ENCODE results near the gene MSANTD2. TPM values are rescaled to one million over a fixed set of nuclear protein-coding genes. Genes with fewer than 3 reads are reported as not detected.

MSANTD2 gene
- total RNA-seq, 1 donor from 2014 or later = 9.8 TPM

DNA sequence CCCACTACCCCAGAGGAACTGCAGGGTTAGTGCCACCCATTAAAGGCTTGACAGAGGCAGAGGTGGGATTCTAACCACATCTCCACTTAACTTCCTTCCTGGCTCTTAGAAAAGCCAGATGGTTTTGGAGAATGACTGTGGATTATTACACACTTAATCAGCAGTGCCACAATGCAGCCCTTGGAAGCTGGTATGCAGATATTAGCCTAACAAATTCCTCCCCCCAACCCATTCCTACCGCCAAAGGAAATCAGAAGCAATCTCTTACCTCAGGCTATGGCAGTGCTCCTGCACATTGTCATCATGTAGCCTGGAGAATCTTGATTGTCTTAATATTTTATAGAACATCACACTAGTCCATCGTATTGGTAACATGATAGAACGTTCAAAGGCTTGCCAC, 83.6 kb downstream of the MSANTD2 start:
- Histone ChIP-seq H3K36me3 (no peaks in the 10 kb centered on the region), H3K9me3 (no peaks in the 10 kb centered on the region), H3K4me3 (no peak overlapping the region), H3K27ac (no peak overlapping the region), H3K4me1 (peaks cover 19% of the 10 kb centered on the region), H3K27me3 (no peaks in the 10 kb centered on the region)
- intact Hi-C loops (cut with DNase I) = no loop called here
- no peak for DNase-seq (ENCODE audit: extremely low spot score in 2 of 2)
- TF ChIP-seq POLR2AphosphoS5 (IDR thresholded peaks at IDR 0.05; ENCODE audit: insufficient read depth in 1 of 2, low read depth in 1 of 2) (no peak), CTCF (IDR thresholded peaks at IDR 0.05) (no peak), POLR2A (IDR thresholded peaks at IDR 0.05) (no peak)

Other genes with a start within 250 kb of the MSANTD2 start
- gene OR8A1, start 230.4 kb downstream of the MSANTD2 start, total RNA-seq = not detected
- not detected for gene PANX3, start 189.0 kb downstream of the MSANTD2 start, total RNA-seq
- gene TBRG1, start 177.5 kb downstream of the MSANTD2 start, total RNA-seq = 29.7 TPM
- gene SIAE, start 126.7 kb downstream of the MSANTD2 start, total RNA-seq = 10.6 TPM
- 1.7 TPM for gene SPA17, start 126.5 kb downstream of the MSANTD2 start, total RNA-seq
- 0.98 TPM for gene NRGN, start 60.5 kb downstream of the MSANTD2 start, total RNA-seq
- 0.74 TPM for gene VSIG2, start 48.2 kb downstream of the MSANTD2 start, total RNA-seq
- gene ESAM, start 38.1 kb downstream of the MSANTD2 start, total RNA-seq = 34.9 TPM
- 18.9 TPM for gene ROBO3, start 65.0 kb upstream of the MSANTD2 start, total RNA-seq
- 39.8 TPM for gene ROBO4, start 97.5 kb upstream of the MSANTD2 start, total RNA-seq
- gene HEPN1, start 118.8 kb upstream of the MSANTD2 start, total RNA-seq = not detected
- gene HEPACAM, start 135.6 kb upstream of the MSANTD2 start, total RNA-seq = 3.4 TPM
- 2.9 TPM for gene CCDC15, start 153.8 kb upstream of the MSANTD2 start, total RNA-seq